ES-I3 (cell line): ENCODE measurements around the gene NR1D2.
"Not testable (repeated sequence)": the region's sequence is repeated elsewhere in the genome, so short reads cannot be mapped to it uniquely, and the experiment has no call there.

Experiments used
- H3K36me3 ChIP-seq: 2 replicates; pipeline ENCODE4 v1.6.1; 2013; ENCODE audit warnings: mild to moderate bottlenecking, low read length, control low read depth, moderate library complexity; ENCODE audit not compliant: insufficient read depth
- H3K4me1 ChIP-seq: 2 replicates; pipeline ENCODE4 v1.6.1; 2013; ENCODE audit warnings: mild to moderate bottlenecking, control low read depth, low read length; ENCODE audit not compliant: insufficient read depth
- H3K9ac ChIP-seq: 2 replicates; pipeline ENCODE4 v1.6.1; 2013; ENCODE audit warnings: low read depth, mild to moderate bottlenecking, low read length, moderate library complexity
- H3K9me3 ChIP-seq: 2 replicates; pipeline ENCODE4 v1.6.1; 2013; ENCODE audit warnings: mild to moderate bottlenecking, low read length, moderate library complexity; ENCODE audit not compliant: control insufficient read depth, insufficient read depth

The NR1D2 gene

DNA sequence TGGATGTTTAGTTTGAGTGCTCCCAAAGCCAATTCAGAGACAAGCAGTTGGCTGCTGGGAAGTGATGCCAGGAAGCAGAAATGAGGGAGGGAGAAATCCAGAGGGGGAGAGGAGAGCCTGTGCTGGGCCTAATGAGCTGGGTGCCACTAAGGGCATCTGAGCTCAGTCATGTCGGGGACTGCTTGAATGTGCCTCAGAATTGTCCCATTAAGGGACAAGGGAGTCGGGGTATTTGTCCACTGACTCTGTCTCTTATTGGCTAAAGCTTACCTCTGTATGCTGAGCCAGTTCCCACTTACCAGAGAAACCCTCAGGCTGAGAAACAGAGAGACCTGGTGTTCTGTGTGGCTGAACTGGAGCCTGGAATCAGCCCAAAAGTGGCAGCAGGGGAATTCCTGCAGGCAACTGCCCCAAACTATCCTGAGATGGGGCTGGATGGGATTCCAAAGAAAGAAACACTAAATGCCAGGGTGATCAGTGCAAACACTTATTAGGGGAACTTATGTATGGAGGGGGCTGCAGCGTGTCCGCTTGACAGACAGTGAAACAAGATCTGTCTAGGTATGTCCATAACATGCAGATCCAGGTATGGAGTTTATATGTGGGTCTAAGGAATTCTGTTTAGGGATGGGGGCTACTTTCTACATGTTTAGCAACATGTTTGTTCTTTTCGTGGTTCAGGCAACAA lies 48.6 kb downstream of the NR1D2 start:
- H3K4me1 ChIP-seq: no peaks in the 10 kb centered on the region
- H3K9ac ChIP-seq: no peak overlapping the region
- no peaks in the 10 kb centered on the region for H3K9me3 ChIP-seq

DNA sequence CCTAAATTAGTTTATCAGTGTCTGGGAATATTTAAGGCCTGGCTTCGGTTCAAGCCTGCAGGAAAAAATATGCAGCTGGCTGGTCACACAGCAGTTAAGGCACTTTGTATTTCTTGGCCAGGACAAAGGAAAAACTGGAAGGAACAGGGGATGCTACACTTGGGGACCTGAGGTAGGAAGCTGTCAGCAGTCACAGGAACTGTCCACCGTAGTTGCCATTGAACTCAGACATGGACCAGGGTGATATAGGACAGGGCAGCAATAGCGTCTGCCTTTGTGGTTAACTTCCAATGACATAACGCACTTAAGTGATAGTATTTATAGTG lies 49.1 kb downstream of the NR1D2 start:
- Histone ChIP-seq H3K36me3 (no peaks in the 10 kb centered on the region), H3K9me3 (no peaks in the 10 kb centered on the region), H3K9ac (no peak overlapping the region), H3K4me1 (peaks cover 2% of the 10 kb centered on the region; the same call in 1 of the 2 replicates)

More for the DNA sequence above, 48.6 kb downstream of the NR1D2 start:
- H3K36me3 ChIP-seq: no peaks in the 10 kb centered on the region

- H3K4me1 ChIP-seq: peaks cover 4% of the 10 kb centered on the region; the same call in 1 of the 2 replicates
- H3K36me3 ChIP-seq: no peaks in the 10 kb centered on the region
- no peak overlapping the region for H3K9ac ChIP-seq
- no peaks in the 10 kb centered on the region for H3K9me3 ChIP-seq
Measured at GRCh38 chr3:23995219-23995618, 50.1 kb downstream of the NR1D2 start.

GRCh38 chr3:23996095-23996524 lies 51.0 kb downstream of the NR1D2 start:
- H3K4me1 ChIP-seq: peaks cover 4% of the 10 kb centered on the region; the same call in 1 of the 2 replicates
- no peaks in the 10 kb centered on the region for H3K36me3 ChIP-seq
- no peak overlapping the region for H3K9ac ChIP-seq
- H3K9me3 ChIP-seq: no peaks in the 10 kb centered on the region

GRCh38 chr3:23999012-23999641 lies 54.0 kb downstream of the NR1D2 start:
- H3K4me1 ChIP-seq: peaks cover 4% of the 10 kb centered on the region; the same call in 1 of the 2 replicates
- H3K9me3 ChIP-seq: no peaks in the 10 kb centered on the region
- no peaks in the 10 kb centered on the region for H3K36me3 ChIP-seq
- no peak overlapping the region for H3K9ac ChIP-seq

DNA sequence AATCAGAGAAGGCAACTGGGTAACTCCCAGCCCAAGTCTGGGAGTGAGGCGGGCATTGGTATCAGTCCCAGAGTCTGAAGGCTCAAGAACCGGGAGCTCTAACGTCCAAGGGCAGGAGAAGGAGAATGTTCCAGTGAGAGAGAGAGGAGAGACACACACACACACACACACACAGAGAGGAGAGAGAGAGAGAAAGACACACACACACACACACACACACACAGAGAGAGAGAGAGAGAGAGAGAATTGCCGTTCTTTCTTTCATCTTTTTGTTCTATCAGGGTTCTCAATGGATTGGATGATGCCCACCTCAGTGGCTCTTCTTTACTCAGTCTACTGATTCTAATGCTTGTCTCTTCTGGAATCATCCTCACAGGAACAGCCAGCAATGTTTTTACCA lies 57.0 kb downstream of the NR1D2 start:
- H3K9me3 ChIP-seq: no peaks in the 10 kb centered on the region
- no peak overlapping the region for H3K9ac ChIP-seq
- H3K36me3 ChIP-seq: no peaks in the 10 kb centered on the region
- peaks cover 4% of the 10 kb centered on the region; the same call in 1 of the 2 replicates for H3K4me1 ChIP-seq

GRCh38 chr3:24003466-24003865 lies 58.4 kb downstream of the NR1D2 start:
- Histone ChIP-seq H3K9me3 (no peaks in the 10 kb centered on the region), H3K36me3 (no peaks in the 10 kb centered on the region), H3K9ac (no peak overlapping the region), H3K4me1 (peaks cover 4% of the 10 kb centered on the region; the same call in 1 of the 2 replicates)

GRCh38 chr3:24004171-24004938 lies 59.3 kb downstream of the NR1D2 start:
- H3K36me3 ChIP-seq: no peaks in the 10 kb centered on the region
- peaks cover under 1% of the 10 kb centered on the region; the same call in 1 of the 2 replicates for H3K4me1 ChIP-seq
- H3K9me3 ChIP-seq: no peaks in the 10 kb centered on the region
- no peak overlapping the region for H3K9ac ChIP-seq

- Histone ChIP-seq H3K9ac (no peak overlapping the region), H3K9me3 (no peaks in the 10 kb centered on the region), H3K4me1 (no peaks in the 10 kb centered on the region), H3K36me3 (no peaks in the 10 kb centered on the region)
Measured at GRCh38 chr3:24005669-24006068, 60.6 kb downstream of the NR1D2 start.

GRCh38 chr3:24010834-24011233 lies 65.7 kb downstream of the NR1D2 start:
- not testable (repeated sequence) for H3K9ac ChIP-seq, H3K4me1 ChIP-seq, H3K36me3 ChIP-seq, H3K9me3 ChIP-seq

GRCh38 chr3:24012589-24013269 lies 67.6 kb downstream of the NR1D2 start:
- Histone ChIP-seq H3K36me3 (no peaks in the 10 kb centered on the region), H3K9ac (no peak overlapping the region), H3K9me3 (no peaks in the 10 kb centered on the region), H3K4me1 (no peaks in the 10 kb centered on the region)

DNA sequence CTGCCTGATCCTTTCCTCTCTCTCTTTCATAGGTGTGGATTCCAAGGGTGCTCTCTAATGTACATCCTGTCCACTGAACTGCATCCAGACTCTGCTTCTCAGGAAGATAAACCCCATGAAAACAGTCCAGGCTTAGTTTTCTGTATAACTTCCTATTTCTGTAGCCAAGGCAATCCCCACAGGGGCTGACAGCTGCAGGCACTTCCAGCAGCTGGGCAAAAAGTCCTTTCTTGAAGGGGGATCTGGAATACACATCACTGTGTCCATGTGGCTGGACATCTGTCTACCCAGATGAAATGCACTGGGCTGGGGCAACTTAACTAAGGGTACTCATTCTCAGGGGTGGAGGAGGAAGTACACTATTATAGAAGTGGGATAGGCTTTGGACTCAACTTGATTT lies 72.2 kb downstream of the NR1D2 start:
- H3K9ac ChIP-seq: no peak overlapping the region
- no peaks in the 10 kb centered on the region for H3K9me3 ChIP-seq
- H3K4me1 ChIP-seq: no peaks in the 10 kb centered on the region
- H3K36me3 ChIP-seq: no peaks in the 10 kb centered on the region

DNA sequence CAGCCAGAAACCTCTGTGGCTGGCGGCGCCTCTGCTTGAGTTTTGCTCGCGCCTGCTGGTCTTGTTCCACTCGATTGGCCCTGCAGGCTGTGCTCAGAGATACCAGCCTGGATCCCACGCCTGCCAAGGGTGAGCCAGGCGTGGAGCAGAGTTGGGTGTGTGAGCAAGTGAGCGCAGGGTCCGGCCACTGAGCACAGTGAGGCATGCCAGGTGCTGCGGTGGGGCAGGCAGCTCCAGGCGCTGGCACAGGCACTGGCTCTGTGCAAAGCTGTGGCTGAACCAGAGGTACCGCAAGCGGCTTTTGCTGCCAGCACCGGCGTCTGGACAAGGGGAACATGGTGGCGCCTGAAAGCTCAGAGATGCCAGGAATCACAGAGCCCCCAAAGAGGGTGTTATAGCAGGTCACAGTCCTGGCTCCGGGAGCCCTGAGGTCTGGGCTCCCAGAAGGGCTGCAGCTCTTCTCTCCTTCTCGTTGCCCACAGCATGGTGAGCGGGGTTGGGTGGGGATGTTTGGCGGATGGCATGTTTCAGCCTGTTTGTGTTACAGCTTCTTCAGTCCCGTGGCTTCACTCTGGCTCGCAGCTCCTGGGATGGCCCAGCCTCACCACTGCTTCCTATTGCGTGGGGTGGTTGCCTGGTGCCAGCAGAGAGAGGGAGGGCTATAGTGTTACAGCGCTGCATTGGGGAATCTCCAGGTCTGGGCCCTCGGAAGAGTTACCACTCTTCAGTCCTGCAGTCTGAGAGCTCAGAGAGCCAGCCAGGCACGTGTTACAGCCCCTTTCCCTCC lies 73.9 kb downstream of the NR1D2 start:
- Histone ChIP-seq H3K4me1 (no peaks in the 10 kb centered on the region), H3K9ac (no peak overlapping the region), H3K36me3 (no peaks in the 10 kb centered on the region), H3K9me3 (no peaks in the 10 kb centered on the region)

DNA sequence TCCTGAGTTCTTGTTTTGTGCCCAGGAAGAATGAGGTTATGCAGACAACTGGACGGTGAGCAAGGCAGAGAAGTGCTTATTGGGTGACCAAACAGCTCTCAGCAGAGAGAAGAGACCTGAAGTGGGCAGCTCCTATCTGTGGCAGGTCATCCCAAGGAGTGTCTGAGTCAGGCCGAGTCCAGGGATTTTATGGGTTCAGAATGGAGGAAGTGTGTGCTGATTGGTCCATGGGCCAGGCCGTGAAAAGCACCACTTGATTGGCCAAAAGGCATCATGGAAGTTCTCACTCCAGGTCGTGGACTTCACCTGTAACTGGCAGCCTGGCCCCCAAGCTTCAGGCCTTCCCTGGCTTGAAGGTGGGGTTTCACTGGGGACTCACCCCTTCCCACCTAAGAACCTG lies 74.5 kb downstream of the NR1D2 start:
- H3K4me1 ChIP-seq: no peaks in the 10 kb centered on the region
- no peaks in the 10 kb centered on the region for H3K36me3 ChIP-seq
- H3K9ac ChIP-seq: no peak overlapping the region

More for the DNA sequence above, 74.5 kb downstream of the NR1D2 start:
- no peaks in the 10 kb centered on the region for H3K9me3 ChIP-seq
